Measurements from ENCODE around the gene BMPR2. TPM values are rescaled to one million over a fixed set of nuclear protein-coding genes. Genes with fewer than 3 reads are reported as not detected.
"Not testable (repeated sequence)": the region's sequence is repeated elsewhere in the genome, so short reads cannot be mapped to it uniquely, and the experiment has no call there.

The BMPR2 gene
- total RNA-seq, 2 experiments from 2014 or later, result 8.3 TPM

GRCh38 chr2:202418027-202418426 lies 41.9 kb downstream of the BMPR2 start:
- no peaks in the 10 kb centered on the region for H3K27me3 Mint-ChIP-seq

DNA sequence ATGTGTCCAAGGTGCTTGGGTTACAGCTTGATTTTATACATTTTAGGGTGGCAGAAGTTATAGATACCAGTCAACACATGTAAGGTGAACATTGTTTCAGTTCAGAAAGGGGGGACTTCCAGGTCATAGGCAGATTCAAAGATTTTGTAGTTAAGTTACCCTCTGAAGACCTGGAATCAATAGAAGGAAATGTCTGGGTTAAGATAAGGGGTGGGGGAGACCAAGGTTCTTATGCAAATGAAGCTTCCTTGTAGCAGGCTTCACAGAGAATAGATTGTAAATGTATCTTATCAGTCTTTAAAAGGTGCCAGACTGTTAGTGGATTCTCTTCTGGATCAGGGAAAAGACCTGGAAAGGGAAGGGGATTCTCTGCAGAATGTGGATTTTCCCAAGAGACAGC lies 42.4 kb downstream of the BMPR2 start:
- H3K36me3 Mint-ChIP-seq, result peaks cover 3% of the 10 kb centered on the region
- H3K4me1 Mint-ChIP-seq, result peaks cover 2% of the 10 kb centered on the region
- no peak for DNase-seq
- H3K9me3 Mint-ChIP-seq, result no peaks in the 10 kb centered on the region
- no peak overlapping the region for H3K4me3 Mint-ChIP-seq
- H3K27ac Mint-ChIP-seq, result no peak overlapping the region
- no peaks in the 10 kb centered on the region for H3K27me3 Mint-ChIP-seq

More at GRCh38 chr2:202418027-202418426, 41.9 kb downstream of the BMPR2 start:
- no peak for DNase-seq
- peaks cover 3% of the 10 kb centered on the region for H3K36me3 Mint-ChIP-seq
- no peak overlapping the region for H3K4me3 Mint-ChIP-seq
- peaks cover 2% of the 10 kb centered on the region for H3K4me1 Mint-ChIP-seq
- H3K9me3 Mint-ChIP-seq, result no peaks in the 10 kb centered on the region
- H3K27ac Mint-ChIP-seq, result no peak overlapping the region

DNA sequence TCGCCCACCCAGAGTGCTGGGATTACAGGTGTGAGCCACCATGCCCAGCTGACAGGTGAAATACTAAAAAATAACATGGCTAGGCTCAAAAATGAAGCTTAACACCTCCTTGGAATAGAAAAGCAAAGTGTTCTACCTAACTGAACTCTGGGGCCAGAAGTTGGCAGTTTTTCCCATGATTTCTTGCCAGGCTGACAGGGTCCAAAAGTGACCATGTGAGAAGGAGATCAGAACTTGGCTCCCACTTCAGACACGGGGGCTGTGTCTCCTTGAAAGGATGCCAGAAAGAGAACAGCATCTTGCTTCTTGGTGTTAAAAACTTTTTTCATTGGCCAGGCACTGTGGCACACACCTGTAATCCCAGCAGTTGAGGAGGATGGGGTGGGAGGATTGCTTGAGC lies 47.0 kb downstream of the BMPR2 start:
- no peak overlapping the region for H3K27ac Mint-ChIP-seq
- H3K4me3 Mint-ChIP-seq, result no peak overlapping the region
- no peaks in the 10 kb centered on the region for H3K27me3 Mint-ChIP-seq
- peaks cover 7% of the 10 kb centered on the region for H3K36me3 Mint-ChIP-seq
- DNase-seq, result no peak
- peaks cover 2% of the 10 kb centered on the region for H3K9me3 Mint-ChIP-seq
- H3K4me1 Mint-ChIP-seq, result peaks cover 5% of the 10 kb centered on the region

DNA sequence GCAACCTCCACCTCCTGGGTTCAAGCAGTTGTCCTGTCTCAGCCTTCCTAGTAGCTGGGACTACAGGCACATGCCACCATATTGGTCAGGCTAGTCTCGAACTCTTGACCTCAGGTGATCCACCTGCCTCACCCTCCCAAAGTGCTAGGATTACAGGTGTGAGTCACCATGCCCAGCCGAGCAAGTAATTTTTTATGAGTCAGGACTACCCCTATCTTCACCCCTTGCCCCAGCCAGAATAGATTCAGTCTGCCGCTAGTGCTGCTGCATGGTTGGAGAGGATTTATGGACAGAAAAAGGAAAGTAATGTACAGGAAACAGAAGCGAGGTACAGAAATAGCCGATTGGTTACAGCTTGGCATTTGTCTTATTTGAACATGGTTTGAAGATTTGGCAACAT lies 48.9 kb downstream of the BMPR2 start:
- no peak overlapping the region for H3K4me3 Mint-ChIP-seq
- H3K27me3 Mint-ChIP-seq, result no peaks in the 10 kb centered on the region
- no peak overlapping the region for H3K27ac Mint-ChIP-seq
- H3K4me1 Mint-ChIP-seq, result peaks cover 3% of the 10 kb centered on the region
- DNase-seq, result no peak
- H3K9me3 Mint-ChIP-seq, result peaks cover 12% of the 10 kb centered on the region
- peaks cover 20% of the 10 kb centered on the region for H3K36me3 Mint-ChIP-seq

DNA sequence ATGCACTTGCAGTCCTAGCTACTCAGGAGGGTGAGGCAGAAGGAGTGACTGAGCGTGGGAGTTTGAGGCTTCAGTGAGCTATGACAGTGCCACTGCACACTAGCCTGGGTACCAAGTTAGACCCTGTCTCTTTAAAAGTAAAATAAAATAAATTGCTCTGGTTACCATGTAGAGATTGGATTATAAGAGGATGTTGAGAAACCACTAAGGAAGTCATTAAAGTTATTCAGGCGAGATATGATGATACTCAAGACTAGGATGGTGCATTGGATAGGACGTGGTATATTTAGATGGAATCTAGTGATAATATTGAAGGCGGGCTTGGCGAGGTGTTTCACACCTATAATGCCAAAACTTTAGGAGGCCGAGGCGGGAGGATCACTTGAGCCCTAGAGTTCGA lies 50.6 kb downstream of the BMPR2 start:
- no peak for DNase-seq
- H3K4me1 Mint-ChIP-seq, result peaks cover 3% of the 10 kb centered on the region
- peaks cover 22% of the 10 kb centered on the region for H3K36me3 Mint-ChIP-seq
- no peak overlapping the region for H3K4me3 Mint-ChIP-seq
- no peak overlapping the region for H3K27ac Mint-ChIP-seq
- H3K9me3 Mint-ChIP-seq, result peaks cover 12% of the 10 kb centered on the region
- no peaks in the 10 kb centered on the region for H3K27me3 Mint-ChIP-seq

DNA sequence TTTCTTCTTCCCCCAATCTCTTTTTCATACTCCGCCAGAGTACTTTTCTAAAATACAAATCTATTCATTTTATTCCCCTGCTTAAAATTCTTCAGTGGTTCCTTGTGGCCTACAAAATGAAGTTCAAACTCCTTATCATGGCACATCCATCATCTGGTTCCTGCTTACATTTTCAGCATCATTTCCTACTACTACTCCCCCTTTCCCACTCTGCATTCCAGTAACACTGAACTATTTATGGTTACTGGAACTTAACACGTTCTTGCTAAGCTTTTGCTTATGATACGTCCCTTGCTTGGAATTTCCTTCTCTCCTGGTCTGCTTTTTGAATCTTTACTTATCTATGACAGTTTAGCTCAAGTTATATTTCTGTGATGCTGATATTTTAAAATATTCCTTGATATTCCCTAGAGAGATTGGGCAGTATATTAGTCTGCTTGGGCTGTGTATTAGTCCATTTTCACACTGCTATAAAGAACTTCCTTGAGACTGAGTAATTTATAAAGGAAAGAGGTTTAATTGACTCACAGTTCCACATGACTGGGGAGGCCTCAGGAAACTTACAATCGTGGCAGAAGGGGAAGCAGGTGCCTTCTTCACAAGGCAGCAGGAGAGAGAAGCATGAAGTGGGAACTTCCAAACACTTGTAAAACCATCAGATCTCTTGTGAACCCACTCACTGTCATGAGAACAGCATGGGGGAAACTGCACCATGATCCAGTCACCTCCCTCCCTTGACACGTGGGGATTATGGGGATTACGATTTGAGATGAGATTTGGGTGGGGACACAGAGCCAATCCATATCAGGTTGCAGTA lies 53.2 kb downstream of the BMPR2 start:
- peaks cover 22% of the 10 kb centered on the region for H3K36me3 Mint-ChIP-seq
- peaks cover 12% of the 10 kb centered on the region for H3K9me3 Mint-ChIP-seq

DNA sequence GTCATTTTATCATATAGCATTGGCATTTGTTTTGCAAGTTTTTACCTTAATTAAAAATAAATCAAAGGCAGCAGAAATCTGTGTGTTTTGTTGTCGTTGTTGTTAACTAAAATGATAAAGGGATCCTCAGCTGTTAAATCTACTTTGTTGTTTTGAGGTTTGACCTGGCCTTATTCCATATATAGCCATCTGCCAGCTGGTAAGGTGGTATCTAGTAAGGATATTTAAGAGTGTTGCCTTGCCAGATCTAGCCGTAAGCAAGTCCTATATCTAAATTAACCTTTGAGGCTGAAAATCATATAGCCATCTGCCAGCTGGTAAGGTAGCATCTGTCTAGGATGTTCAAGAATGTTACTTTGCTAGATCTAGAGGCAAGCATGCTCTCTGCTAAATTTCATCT lies 56.6 kb downstream of the BMPR2 start:
- no peaks in the 10 kb centered on the region for H3K27me3 Mint-ChIP-seq
- H3K4me1 Mint-ChIP-seq, result no peaks in the 10 kb centered on the region
- peaks cover 18% of the 10 kb centered on the region for H3K36me3 Mint-ChIP-seq
- DNase-seq, result no peak
- no peak overlapping the region for H3K27ac Mint-ChIP-seq
- peaks cover 11% of the 10 kb centered on the region for H3K9me3 Mint-ChIP-seq
- no peak overlapping the region for H3K4me3 Mint-ChIP-seq

More for the DNA sequence above, 53.2 kb downstream of the BMPR2 start:
- Mint-ChIP-seq H3K27ac (no peak overlapping the region), H3K27me3 (no peaks in the 10 kb centered on the region), H3K4me1 (peaks cover 3% of the 10 kb centered on the region), H3K4me3 (no peak overlapping the region)
- DNase-seq, result no peak

- Mint-ChIP-seq H3K9me3 (peaks cover 2% of the 10 kb centered on the region), H3K27ac (no peak overlapping the region)
Observed at GRCh38 chr2:202434472-202434871, 58.3 kb downstream of the BMPR2 start.

DNA sequence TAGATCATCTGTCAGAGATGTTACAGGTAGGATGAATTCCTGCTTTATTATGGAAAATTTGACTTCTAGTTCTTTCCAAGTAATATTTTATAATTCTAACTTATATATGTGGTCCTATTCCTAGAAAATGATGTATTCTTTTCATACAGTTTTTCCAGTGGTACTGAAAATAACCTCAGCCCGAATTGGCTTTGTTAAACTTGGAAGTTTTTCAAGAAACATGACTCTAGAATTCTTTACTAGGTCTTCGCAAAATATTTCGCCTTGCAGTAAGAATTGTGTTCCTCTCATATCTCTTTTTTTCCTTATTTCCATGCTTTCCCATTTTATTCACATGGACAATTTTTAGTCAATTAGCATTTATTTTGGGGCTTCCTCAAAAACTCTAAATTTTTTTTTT lies 60.5 kb downstream of the BMPR2 start:
- Mint-ChIP-seq H3K9me3 (peaks cover 1% of the 10 kb centered on the region), H3K4me3 (no peak overlapping the region), H3K27ac (no peak overlapping the region), H3K36me3 (no peaks in the 10 kb centered on the region), H3K27me3 (no peaks in the 10 kb centered on the region), H3K4me1 (no peaks in the 10 kb centered on the region)
- DNase-seq, result no peak

More at GRCh38 chr2:202434472-202434871, 58.3 kb downstream of the BMPR2 start:
- H3K27me3 Mint-ChIP-seq, result no peaks in the 10 kb centered on the region
- peaks cover 3% of the 10 kb centered on the region for H3K36me3 Mint-ChIP-seq
- no peak overlapping the region for H3K4me3 Mint-ChIP-seq
- no peak for DNase-seq
- H3K4me1 Mint-ChIP-seq, result no peaks in the 10 kb centered on the region

DNA sequence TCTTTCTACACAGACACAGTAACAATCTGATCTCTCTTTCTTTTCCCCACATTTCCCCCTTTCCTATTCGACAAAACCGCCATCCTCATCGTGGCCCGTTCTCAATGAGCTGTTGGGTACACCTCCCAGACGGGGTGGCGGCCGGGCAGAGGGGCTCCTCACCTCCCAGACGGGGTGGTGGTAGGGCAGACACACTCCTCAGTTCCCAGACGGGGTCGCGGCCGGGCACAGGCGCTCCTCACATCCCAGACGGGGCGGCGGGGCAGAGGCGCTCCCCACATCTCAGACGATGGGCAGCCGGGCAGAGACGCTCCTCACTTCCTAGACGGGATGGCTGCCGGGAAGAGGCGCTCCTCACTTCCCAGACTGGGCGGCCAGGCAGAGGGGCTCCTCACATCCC lies 64.0 kb downstream of the BMPR2 start:
- H3K36me3 Mint-ChIP-seq, H3K27ac Mint-ChIP-seq, H3K4me1 Mint-ChIP-seq, H3K9me3 Mint-ChIP-seq, H3K4me3 Mint-ChIP-seq, DNase-seq, H3K27me3 Mint-ChIP-seq: not testable (repeated sequence)

DNA sequence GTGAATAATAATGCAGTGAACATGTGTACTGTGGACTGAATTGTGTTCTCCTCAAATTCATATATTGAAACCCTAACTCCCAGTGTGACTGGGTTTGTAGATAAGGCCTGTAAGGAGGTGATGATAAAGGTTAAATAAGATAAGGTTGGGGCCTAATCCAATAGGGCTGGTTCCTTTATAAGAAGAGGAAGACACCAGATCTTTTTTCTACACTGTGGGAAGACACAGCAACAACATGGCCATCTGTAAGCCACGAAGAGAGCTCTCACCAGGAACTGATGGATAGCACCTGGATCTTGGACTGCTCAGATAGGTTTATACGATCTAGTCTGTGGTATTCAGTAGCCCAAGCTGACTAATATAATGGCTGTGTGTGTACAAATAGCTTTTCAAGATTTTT lies 66.8 kb downstream of the BMPR2 start:
- Mint-ChIP-seq H3K36me3 (peaks cover 4% of the 10 kb centered on the region), H3K4me1 (peaks cover 6% of the 10 kb centered on the region)

GRCh38 chr2:202444000-202444399 lies 67.9 kb downstream of the BMPR2 start:
- H3K36me3 Mint-ChIP-seq, result peaks cover 6% of the 10 kb centered on the region

More for the DNA sequence above, 66.8 kb downstream of the BMPR2 start:
- Mint-ChIP-seq H3K9me3 (peaks cover 1% of the 10 kb centered on the region), H3K27me3 (no peaks in the 10 kb centered on the region), H3K27ac (no peak overlapping the region), H3K4me3 (no peak overlapping the region)
- no peak for DNase-seq

DNA sequence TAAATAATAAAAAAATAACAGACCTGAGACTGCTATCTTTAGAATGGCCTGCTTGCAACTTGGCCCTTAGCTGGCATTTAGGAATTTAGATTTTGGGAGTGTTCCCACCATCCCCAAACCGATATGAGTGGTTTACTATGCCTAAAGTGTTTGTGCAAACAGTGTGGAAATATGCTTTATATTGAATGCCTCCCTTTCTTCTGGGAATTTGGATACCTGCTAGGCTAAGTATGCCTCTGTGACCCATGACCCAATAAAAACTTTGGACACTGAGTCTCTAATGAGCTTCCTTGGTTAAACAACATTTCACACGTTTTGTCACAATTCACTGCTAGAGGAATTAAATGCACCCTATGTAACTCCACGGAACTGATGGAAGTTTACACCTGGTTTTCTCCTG lies 73.2 kb downstream of the BMPR2 start:
- DNase-seq, result no peak
- no peaks in the 10 kb centered on the region for H3K27me3 Mint-ChIP-seq
- no peak overlapping the region for H3K4me3 Mint-ChIP-seq
- peaks cover 2% of the 10 kb centered on the region for H3K9me3 Mint-ChIP-seq
- no peak overlapping the region for H3K27ac Mint-ChIP-seq
- H3K36me3 Mint-ChIP-seq, result peaks cover 6% of the 10 kb centered on the region
- H3K4me1 Mint-ChIP-seq, result no peaks in the 10 kb centered on the region

More at GRCh38 chr2:202444000-202444399, 67.9 kb downstream of the BMPR2 start:
- Mint-ChIP-seq H3K27me3 (no peaks in the 10 kb centered on the region), H3K27ac (no peak overlapping the region), H3K4me1 (peaks cover 6% of the 10 kb centered on the region), H3K9me3 (peaks cover 3% of the 10 kb centered on the region), H3K4me3 (no peak overlapping the region)
- DNase-seq, result no peak

GRCh38 chr2:202450785-202451184 lies 74.7 kb downstream of the BMPR2 start:
- Mint-ChIP-seq H3K9me3 (peaks cover 2% of the 10 kb centered on the region), H3K36me3 (peaks cover 6% of the 10 kb centered on the region), H3K27ac (no peak overlapping the region), H3K4me3 (no peak overlapping the region), H3K4me1 (no peaks in the 10 kb centered on the region), H3K27me3 (no peaks in the 10 kb centered on the region)
- DNase-seq, result no peak

DNA sequence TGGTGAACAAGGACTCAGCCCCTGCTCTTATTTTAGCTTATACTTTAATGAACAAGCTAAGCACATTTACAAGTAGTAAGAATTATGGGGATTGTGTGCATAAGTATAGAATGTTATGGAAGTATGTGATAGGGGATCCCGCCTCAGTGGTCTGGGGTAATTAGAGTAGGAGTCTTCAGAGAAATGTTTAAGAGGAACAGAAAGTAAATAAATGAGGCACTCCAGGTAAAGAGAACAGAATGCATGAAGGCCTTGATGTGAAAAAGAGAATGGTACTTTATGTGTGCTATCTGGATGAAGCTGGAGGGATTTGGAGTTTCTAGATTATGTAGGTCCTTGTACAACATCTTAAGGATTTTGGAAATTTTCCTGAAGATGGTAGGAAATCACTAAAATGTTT lies 76.6 kb downstream of the BMPR2 start:
- no peak for DNase-seq
- Mint-ChIP-seq H3K4me1 (no peaks in the 10 kb centered on the region), H3K27me3 (no peaks in the 10 kb centered on the region), H3K9me3 (peaks cover 2% of the 10 kb centered on the region), H3K36me3 (peaks cover 6% of the 10 kb centered on the region), H3K4me3 (no peak overlapping the region), H3K27ac (no peak overlapping the region)

GRCh38 chr2:202454536-202454935 lies 78.4 kb downstream of the BMPR2 start:
- DNase-seq, result no peak

More at GRCh38 chr2:202454536-202454935, 78.4 kb downstream of the BMPR2 start:
- Mint-ChIP-seq H3K4me1 (no peaks in the 10 kb centered on the region), H3K27ac (no peak overlapping the region), H3K4me3 (no peak overlapping the region), H3K9me3 (no peaks in the 10 kb centered on the region), H3K27me3 (no peaks in the 10 kb centered on the region), H3K36me3 (peaks cover 5% of the 10 kb centered on the region)
